ENCODE measurements around the gene L2HGDH.

- TF ChIP-seq, protein P1, sequence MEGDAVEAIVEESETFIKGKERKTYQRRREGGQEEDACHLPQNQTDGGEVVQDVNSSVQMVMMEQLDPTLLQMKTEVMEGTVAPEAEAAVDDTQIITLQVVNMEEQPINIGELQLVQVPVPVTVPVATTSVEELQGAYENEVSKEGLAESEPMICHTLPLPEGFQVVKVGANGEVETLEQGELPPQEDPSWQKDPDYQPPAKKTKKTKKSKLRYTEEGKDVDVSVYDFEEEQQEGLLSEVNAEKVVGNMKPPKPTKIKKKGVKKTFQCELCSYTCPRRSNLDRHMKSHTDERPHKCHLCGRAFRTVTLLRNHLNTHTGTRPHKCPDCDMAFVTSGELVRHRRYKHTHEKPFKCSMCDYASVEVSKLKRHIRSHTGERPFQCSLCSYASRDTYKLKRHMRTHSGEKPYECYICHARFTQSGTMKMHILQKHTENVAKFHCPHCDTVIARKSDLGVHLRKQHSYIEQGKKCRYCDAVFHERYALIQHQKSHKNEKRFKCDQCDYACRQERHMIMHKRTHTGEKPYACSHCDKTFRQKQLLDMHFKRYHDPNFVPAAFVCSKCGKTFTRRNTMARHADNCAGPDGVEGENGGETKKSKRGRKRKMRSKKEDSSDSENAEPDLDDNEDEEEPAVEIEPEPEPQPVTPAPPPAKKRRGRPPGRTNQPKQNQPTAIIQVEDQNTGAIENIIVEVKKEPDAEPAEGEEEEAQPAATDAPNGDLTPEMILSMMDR (IDR thresholded peaks at IDR 0.05; ENCODE audit: insufficient read depth, low read depth, low read length) = no peak
- no peak for TF ChIP-seq EZH2 (IDR thresholded peaks at IDR 0.05; ENCODE audit: insufficient read depth, low read length)
Observed at GRCh38 chr14:50335989-50336824, 24.2 kb upstream of the L2HGDH start.
